ENCODE measurements around the gene ABO.
"Not testable (repeated sequence)": the region's sequence is repeated elsewhere in the genome, so short reads cannot be mapped to it uniquely, and the experiment has no call there.

The ABO gene

DNA sequence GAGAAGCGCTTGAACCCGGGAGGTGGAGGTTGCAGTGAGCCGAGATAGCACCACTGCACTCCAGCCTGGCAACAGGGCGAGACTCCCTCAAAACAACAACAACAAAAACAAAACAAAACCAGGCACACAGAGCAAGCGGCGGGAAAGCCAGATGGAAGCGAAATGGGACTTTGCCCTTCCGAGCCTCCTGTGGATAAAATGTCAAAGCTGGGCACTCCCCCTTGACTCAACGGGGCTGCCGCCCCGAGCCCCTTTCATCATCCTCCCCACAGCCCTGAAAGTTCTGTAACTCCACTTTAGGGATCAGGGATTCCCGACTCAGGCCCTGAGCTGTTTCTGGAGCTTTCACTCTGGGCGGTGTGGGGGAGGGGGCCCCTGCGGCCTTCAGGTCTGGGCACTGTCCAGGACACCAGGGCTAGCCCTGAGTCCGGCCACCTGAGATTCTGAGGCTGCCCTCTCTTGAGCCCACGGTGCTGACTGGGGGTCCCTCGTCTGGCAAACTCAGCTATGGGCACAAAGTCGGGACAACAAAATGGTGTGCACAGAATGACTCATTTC lies 35.4 kb downstream of the ABO start:
- no peak for DNase-seq

DNA sequence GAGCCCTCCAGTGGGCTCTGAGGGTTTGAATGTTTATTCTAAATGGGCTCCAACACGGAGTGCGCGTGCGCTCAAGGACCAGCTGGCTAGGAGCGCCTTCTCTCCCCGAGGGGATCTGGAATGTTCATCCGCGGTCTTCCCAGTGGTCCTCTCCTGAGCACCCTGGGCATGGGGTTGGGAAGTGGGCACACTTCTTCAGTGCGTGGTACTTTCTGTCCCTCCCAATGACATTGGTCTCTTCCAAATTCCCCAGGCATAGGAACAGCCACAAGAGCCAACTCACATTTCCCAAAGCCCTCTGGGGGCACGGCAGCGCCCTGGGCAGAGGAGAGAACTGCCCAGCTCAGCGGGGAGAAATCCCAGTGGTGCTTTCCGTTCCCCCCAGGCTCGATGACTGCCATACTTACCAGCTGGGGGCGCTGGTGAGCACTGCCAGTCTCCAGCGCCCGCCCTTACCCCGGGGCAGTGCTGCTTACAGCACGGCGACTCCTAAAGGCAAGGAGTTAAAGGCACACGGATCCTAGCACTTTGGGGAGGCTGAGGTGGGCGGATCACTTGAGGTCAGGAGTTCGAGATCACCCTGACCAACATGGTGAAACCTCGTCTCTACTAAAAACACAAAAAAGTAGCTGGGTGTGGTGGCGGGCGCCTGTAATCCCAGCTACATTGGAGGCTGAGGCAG lies 36.0 kb downstream of the ABO start:
- DNase-seq: peak; percentile 10

DNA sequence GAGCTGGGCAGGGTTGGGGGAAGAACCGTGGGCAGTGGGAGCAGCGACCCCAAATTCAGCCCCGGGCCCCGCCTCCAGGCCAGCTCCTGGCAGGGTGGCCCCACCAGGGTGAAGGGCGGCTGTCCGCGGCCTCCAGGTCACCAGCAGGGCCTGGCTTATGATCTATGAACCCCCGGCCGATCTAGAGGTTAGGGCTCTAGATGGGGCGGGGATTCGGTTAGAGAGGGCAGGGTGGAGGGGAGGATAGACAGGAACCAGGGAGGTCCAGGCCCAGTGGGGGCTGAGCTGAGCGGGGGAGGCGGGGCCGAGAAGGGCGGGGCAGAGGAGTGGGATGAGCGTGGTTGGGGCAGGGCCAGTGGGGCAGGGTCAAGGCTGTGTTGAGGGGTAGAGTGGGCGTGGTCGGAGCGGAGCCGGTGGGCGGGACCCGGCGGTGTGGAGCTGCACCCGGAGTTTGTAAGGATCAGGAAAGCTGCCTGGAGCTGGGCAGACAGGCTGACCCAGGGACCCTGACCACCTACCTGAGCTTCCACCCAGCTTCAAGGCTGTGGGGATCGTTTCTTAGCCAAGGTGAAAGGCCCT lies 36.6 kb downstream of the ABO start:
- no peak for DNase-seq

DNA sequence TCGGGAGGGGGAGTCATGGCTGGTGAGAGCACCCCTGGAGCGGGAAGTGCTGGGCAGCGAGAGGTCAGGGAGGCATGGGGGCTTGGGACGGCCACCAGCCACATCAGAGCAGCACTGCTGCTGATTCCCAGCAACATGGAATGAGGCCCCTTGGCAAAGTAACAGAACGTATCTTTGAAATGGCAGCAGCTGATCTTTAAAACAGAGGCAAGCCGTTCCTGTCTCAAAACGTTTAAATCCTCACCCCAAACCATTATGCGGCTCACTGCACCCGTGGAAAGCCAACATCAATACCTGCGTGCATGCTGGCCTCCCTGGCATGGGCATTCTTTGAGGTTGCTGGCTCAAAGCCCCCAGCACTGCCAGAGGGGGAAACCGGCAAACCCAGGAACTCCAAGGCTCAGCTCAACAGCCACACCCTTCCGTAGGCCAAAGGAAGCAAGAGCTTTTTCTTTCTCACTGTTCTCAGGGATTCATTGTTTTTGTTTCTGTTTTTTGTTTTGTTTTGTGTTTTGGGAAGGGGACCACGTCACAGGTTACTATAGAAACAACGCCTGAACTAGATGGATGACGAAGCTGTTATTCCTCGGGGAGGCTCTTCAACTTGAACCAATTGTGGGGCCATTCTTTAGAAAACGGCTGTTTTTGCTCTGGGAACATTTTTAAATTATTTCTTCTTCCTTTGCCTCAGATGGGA lies 37.8 kb downstream of the ABO start:
- no peak for DNase-seq

DNA sequence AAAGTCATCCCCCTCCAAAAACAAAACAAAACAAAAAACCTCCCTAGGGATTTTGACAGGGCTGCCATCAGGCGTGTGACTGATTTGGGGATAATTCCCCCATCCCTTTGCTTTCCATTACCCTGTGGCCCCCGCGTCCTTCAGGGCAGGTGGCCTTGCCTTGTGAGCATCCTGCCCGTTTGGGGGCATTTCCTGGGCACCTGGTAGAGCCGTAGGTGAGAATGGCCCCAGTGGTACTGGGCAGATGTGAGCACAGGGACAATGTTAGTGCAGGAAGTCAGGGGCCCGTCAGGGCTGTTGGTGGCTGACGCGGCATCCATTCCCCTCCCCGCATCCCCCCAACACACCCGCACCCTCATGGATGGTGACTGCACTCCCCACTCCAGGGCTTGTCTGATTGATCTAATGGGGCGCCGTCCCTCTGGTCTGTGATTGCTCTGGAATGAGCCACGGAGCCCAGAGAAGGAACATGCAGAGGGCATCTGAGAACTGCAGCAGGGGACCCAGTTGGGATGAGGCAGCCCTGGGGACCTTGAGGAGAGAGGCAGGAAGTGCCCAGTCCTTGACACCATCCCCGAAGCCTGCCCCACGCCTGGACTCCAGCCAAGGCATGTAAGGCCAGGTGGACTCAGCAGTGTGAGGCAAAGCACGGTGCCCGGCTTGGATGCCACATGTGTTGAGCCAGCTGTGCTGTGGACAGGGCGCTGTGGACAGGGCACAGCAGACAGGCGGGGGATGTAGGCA lies 38.5 kb downstream of the ABO start:
- DNase-seq: not testable (repeated sequence)

DNA sequence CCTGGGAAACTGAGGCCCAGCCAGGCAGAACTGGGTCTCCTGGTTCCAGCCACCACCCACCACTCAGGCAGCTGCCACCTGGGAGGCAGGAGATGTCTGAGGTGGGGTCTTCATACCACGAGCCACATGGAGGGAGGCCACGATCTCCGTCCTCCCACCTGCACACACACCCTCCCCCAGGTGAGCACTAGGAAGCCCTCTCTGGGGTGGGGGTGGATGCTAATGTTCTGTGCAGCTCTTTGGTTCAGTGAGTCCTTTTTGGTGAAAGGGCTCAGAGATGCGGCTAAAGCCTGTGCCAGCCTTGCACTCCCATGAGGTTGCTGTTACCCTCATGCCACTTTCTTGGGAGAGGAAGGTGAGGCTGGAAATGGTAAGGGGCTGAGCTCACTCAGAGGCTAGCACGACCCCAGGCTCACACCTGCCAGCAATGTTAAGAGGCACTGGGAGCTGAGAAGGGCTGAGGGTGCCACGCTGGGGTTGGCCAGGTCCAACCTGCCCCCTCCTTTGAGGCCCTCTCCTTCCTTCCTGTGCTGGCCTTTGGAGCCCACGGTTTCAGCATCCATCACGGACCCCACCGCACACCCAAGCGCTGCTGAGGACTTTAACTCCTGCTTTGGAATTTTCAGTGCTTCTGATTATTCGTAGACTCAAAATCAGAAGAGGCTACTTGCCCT lies 39.3 kb downstream of the ABO start:
- DNase-seq: no peak

DNA sequence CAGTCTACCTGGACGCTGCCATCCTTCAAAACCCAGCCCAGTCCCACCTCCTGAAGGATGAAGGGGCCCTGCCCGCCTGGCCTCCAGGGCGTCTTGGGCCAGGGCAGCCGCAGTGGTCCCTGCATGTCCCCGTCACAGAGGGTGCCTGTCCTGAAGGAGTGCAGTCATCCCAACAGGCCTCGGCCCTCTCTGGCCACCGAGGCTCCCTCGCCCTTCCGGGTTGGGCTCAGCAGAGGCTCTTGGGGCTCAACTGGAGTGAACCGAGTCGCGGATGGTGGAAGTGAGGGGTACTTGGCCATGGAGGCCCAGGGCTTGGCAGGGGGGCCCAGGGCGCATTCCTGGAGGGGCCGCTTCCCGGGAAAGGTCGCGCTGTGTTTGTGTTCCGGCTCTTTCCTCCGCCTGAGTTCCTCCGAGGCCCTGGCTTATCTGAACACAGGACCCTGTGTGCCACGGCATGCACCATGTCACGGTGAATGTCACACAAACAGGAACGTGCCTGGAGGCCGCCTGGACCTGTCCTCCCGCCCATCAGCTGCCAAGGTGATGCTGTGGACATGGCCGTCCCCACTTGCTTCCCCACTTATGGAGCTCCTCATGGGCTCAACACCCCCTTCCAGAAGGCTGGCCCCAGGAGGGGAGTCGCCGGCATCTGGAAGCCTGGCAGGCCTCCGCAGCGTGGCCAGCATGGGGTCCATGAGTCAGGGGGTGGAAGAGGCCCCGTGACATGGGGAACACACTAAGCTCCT lies 40.3 kb downstream of the ABO start:
- no peak for DNase-seq

DNA sequence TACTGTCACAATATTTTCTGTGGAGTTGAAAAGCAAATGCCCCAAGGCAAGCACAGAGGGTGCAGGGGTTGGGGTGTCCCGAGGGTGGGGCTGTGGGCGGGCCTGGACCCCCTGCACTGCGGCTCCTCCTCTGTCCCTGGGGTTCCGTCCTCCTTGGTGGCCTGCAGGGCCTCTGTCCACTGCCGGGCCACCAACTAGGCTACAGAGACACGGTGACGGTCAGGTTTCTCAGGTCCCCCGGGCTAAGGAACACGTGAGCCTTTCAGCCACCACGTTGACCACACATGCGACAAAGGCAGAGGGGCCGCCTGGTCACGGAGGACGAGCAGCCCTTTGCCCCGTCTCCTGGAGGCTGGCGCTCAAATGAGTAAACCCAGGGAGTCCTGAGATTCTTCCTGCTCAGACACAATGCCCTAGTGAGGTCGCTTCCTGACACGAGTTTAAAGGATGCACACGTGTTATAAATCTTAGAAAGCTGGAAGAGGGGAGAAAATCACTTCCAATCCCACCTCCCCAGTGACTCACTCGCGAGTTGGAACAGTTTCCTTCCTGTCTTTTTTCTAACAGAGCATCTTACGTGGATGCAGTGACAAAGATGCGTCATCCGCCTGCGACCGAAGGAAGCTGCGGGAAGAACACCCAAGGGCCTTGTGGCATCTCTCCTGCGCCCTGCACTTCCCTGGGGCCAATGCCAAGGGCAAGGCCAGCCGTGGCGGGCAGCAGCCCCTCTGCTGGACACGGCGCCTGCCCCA lies 41.1 kb downstream of the ABO start:
- no peak for DNase-seq

DNA sequence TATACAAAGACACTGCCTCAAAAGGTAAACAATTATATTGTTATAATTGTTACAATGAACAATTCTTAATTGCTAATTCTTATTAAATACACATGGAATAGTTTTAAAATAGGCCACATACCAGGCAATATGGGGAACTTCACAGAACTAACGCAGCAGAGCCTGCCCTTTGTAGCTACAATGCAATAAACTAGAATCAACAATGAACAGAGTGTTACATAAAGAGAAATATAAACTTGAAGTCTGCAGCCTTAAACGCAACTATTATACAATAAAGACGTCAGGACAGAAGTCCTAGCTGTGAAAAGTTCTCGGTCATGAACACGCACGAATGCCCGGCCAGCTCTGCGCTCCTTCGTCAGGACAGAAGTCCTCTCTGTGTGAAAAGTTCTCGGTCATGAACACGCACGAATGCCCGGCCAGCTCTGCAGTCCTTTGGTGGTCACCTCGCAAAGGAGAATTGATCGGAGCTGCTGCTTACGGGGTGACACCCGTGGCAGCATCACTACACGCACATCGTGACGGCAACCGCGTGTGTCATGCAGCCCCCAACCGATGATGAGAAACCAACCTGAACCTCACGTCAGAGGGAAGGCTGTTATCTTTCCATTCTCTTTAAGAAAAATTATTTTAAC lies 43.0 kb downstream of the ABO start:
- not testable (repeated sequence) for DNase-seq

DNA sequence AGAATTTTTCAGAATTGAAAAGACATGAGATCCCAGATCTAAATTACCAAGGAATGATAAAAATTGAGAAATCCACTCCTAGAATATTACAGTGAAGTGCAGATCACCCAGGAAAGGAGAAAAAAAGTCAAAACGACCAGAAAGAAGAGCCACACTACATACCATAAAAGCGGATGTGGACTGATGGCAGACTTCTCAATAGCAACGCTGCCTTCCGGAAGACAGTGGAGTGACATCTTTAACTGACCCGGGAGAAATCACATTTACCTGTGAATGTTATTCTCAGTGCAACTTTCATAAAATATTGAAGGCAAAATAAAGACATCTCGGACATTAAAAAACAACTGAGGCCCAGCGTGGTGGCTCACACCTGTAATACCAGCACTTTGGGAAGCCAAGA lies 44.5 kb downstream of the ABO start:
- not testable (repeated sequence) for DNase-seq

DNA sequence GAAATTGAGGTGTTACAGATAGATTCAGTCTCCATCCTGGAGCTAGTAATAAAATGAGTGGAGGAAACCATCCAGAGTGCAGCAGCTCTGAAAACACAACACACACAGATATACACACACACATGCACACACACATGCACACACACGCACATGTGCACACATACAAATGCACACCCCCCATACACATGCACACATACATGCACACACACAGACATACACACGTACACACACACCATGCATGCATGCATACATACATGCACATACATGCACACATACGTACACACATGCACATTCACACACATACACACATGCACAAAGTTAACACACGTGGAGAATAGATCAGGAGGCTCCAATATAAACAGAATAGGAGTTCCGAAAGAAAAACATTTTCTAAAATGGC lies 44.9 kb downstream of the ABO start:
- no peak for DNase-seq

DNA sequence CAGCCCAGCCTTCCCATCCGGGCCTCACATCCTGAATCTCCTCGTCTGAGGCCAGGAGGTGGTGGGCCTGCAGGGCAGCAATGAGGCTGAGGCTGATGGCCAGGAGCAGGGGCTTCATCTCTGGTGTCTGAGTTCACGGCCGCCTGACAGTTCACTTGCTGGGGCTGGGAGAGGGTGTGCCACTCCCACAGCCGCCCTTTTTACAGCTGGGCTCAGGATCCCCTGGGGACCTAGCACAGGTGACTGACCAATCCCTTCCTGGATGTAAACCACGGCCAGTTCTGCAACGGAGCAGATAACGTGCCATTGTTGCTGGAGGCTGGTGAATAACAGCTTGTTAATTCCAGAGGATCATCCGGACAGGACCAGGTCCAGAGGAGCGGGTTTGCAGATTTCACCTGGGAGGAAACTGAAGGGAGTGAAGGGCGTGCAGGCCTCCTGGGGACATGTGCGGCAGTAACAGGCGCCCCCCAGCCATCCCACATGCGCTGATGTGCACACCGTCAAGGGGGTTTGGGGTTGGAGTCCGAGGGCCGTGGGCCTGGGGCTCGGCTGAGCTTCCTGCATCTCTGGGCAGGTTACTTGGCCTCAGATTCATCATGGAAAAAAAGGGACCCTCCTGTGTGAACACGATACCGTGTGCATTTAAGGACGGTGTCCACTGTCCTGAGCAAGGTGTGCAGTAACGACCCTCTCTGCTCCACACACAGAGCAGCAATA lies 46.4 kb downstream of the ABO start:
- DNase-seq: not testable (repeated sequence)

DNA sequence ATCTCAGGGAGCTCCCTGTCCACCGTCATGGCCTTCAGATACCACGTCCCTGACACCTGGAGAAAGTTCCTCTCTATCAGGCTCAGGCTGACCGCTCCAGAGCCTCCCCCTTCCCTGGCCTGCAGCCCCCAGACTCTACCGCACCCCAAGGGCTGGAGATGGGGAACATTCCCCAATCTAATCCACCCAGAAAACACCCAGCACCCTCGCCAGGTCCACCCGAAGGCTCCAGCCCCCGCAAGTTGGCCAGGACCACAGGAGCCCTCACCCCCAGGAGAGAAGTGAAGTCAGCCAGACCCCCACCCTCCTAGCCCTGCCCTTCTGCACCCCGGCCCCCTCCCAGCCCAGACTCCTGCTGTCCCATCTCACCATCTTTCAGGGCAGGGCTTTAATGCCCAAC lies 47.0 kb downstream of the ABO start:
- not testable (repeated sequence) for DNase-seq

DNA sequence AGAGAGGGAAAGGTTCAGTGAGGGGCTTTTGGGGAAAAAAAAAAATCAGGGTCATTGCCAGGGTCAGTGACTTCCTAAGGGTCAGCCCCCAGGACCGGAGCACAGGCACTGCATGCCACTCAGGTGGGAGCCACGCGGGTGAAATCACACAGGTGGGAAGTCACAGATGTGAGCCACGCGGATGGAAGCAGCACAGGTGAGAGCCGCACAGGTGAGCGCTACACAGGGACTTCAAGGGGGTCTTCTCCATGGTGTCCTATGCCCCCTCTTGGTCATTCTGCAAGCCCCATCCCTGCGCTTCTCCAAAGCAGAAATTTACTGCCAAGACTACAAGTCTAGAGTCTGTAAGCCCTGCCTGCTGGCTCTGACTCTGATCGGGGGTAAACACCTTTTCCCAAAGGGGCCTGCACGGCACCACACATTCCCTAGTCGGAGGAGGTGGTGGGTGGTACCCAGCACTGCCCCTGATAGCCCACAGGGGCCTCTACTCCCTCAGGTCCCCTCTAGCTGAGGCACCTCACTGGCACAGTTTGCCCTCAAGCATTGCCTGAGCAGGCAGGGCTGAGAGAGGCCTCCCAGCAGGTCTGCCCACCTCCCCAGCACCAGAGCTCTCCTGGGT lies 47.6 kb downstream of the ABO start:
- no peak for DNase-seq

DNA sequence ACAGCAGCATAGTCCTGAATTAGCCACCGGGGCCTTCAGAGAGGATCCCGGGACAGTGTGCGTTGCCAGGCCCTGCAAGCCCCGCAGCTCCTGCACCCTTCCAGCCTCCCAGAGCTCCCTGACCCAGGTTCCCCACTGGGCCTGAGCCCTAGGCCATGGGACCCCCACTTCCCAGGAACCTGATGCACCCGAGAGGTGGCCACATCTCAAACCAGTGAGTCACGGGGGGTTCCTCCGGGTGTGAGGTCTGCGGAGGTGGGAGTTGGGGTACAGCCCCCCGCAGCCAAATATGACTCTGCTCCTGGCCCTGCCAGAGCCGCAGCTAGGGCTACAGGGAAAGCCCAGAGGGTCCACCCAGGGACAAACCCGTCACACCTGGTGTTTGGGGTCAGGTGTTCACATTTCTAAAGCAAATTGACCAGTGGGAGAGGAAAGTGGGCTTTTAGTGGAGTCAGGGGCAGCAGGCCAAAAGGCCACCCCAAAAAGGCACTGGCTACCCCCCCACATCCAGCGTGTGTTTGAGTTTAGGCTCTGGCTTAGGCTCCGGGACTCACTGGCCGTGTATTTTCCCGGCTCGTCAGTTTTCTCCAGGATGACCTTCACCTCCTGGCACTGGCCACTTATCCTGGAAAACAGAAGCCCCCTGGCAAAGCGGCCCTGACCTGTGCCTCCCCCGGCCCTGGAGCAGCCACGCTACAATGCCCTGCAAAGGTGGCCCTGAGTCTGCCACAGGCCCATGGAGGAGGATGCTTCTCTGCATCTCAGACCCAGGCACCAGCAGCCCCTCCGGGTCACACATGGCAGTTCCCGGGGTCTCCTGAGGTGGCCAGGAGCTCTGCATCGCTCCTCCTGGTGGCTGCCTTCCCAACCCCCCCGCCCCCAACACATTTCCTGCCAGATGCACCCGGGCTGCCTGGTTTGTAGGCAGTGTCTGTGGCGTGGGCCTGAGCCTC lies 48.5 kb downstream of the ABO start:
- DNase-seq: no peak

DNA sequence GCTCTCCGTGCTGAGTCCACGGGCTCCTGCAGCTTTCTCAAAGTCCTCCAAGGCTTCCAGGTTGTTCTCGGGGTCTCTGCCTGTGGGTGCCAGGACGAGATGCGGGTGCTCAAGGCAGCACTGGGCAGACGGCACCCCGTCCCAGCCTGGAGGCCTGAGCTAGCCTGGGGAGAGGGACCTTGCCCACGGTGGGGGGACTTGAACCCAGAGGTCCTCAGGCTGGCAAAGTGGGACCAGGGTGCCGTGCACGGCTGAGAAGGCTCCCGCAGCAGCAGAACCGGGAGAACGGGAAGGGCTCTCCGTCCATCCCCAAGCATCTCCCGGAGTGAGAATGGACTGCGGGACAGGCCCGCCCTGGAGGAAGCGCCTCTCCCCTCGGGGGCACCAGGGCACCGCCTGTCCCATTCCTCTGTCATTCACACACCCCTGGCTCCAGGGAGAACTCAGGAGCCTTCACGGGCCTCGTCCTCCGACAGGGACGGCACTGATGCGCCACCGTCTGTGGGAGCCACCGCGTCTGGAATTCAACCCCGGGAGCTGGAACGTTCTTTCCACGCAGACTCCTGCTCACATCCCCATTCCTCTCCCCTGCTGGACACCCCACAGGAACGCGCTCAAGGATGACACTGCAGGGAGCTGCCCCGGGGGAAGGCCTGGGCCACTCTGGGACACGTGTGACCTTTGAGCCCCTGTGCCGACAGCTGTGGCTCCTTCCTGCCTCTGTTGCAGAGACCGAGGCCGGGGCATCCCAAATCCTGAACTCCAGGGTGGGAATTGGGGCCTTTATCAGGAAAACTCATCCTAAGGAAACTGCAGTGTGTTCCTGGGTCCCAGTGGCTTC lies 49.6 kb downstream of the ABO start:
- DNase-seq: no peak

DNA sequence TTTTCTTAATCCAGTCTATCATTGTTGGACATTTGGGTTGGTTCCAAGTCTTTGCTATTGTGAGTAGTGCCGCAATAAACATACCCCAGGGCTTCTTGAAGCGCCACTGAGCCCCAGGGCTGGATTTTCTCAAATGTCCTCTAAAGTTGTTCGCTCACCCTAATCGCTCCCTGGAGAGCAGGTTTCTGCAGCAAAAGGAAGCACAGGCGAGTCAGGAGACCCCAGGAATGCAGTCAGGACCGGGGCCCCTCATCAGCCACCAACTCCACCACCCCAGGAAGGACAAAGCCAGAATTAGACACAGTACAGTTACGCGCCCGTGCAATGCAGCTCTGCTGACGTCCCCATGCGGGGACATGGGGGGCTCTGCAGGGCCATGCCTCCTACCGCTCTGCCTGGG lies 50.2 kb downstream of the ABO start:
- no peak for DNase-seq
